HUDEP-2 (cell line): ENCODE data around the gene HS3ST4.
"Not testable (repeated sequence)": the region's sequence is repeated elsewhere in the genome, so short reads cannot be mapped to it uniquely, and the experiment has no call there.

Source experiments
- DNase-seq, 76 experiments: peaks; one replicate each; lab custom pipeline; 2025; ENCODE audit not compliant: unreplicated experiment in 76 of 76; lab: John Stamatoyannopoulos, UW

HS3ST4 gene

GRCh38 chr16:26071101-26071866, 379.5 kb downstream of the HS3ST4 start:
- DNase-seq, result no peak

GRCh38 chr16:26078716-26079355, 387.1 kb downstream of the HS3ST4 start:
- no peak for DNase-seq

GRCh38 chr16:26087091-26087490, 395.3 kb downstream of the HS3ST4 start:
- no peak for DNase-seq

GRCh38 chr16:26091511-26091910, 399.8 kb downstream of the HS3ST4 start:
- DNase-seq, result no peak

GRCh38 chr16:26098206-26098605, 406.4 kb downstream of the HS3ST4 start:
- not testable (repeated sequence) for DNase-seq

GRCh38 chr16:26102369-26102768, 410.6 kb downstream of the HS3ST4 start:
- no peak for DNase-seq

- DNase-seq, result no peak
These were observed 417.2 kb downstream of the HS3ST4 start for GRCh38 chr16:26108836-26109505.

GRCh38 chr16:26111900-26112299, 420.1 kb downstream of the HS3ST4 start:
- DNase-seq, result peak in 2 of 76 experiments; percentile 1 to 2

- DNase-seq, result no peak
These were observed 426.8 kb downstream of the HS3ST4 start for GRCh38 chr16:26118575-26118974.

GRCh38 chr16:26120729-26121128, 429.0 kb downstream of the HS3ST4 start:
- DNase-seq, result no peak

GRCh38 chr16:26128296-26128695, 436.5 kb downstream of the HS3ST4 start:
- DNase-seq, result no peak

- DNase-seq, result no peak
These were observed 438.2 kb downstream of the HS3ST4 start for GRCh38 chr16:26129997-26130396.

- DNase-seq, result no peak
These were observed 441.8 kb downstream of the HS3ST4 start for GRCh38 chr16:26133416-26134093.

- DNase-seq, result no peak
These were observed 442.8 kb downstream of the HS3ST4 start for GRCh38 chr16:26134588-26134987.

GRCh38 chr16:26137956-26138355, 446.2 kb downstream of the HS3ST4 start:
- DNase-seq, result no peak

GRCh38 chr16:26139091-26139490, 447.3 kb downstream of the HS3ST4 start:
- DNase-seq, result no peak

- no peak for DNase-seq
These were observed 448.1 kb downstream of the HS3ST4 start for GRCh38 chr16:26139884-26140283.

- no peak for DNase-seq
These were observed 457.8 kb downstream of the HS3ST4 start for GRCh38 chr16:26149364-26150190.

GRCh38 chr16:26155221-26155620, 463.5 kb downstream of the HS3ST4 start:
- no peak for DNase-seq

- no peak for DNase-seq
These were observed 465.6 kb downstream of the HS3ST4 start for GRCh38 chr16:26157319-26157718.
